HAP-1 (cell line): ENCODE measurements around the gene COX6A2.
"Not testable (repeated sequence)": the region's sequence is repeated elsewhere in the genome, so short reads cannot be mapped to it uniquely, and the experiment has no call there.

Experiments used
- DNase-seq, 2 experiments: peaks; one replicate each; pipeline ENCODE4 v3.0.0-alpha.2; 2016 to 2020; ENCODE audit warnings: low spot score in 2 of 2
- H3K27me3 ChIP-seq: fragments of 250-450 bp; sonication (Bioruptor Pico); 2 replicates; pipeline ENCODE4 v1.5.1; 2020; ENCODE audit warnings: low read depth, mild to moderate bottlenecking, moderate library complexity
- H3K36me3 ChIP-seq: fragments of 250-450 bp; sonication (Bioruptor Pico); replicated peaks from 2 replicates; pipeline ENCODE4 v1.5.1; 2020; ENCODE audit warnings: mild to moderate bottlenecking
- H3K4me1 ChIP-seq: fragments of 250-450 bp; sonication (Bioruptor Pico); 2 replicates; pipeline ENCODE4 v1.5.1; 2020; ENCODE audit warnings: mild to moderate bottlenecking
- H3K4me3 ChIP-seq: fragments of 250-450 bp; sonication (Bioruptor Pico); 2 replicates; pipeline ENCODE4 v1.5.1; 2020; ENCODE audit warnings: mild to moderate bottlenecking, moderate library complexity
- H3K9me3 ChIP-seq: fragments of 250-450 bp; sonication (Bioruptor Pico); 2 replicates; pipeline ENCODE4 v1.5.1; 2020; ENCODE audit warnings: mild to moderate bottlenecking, moderate library complexity
- in situ Hi-C: fragments of 300-500 bp; cut with MboI; formaldehyde crosslinking; loops from 3 replicates; pipeline ENCODE4 v1.14.3; 2020; ENCODE audit warnings: low sequenced_read_pairs, inconsistent platforms, mixed read lengths

The COX6A2 gene

GRCh38 chr16:31417036-31417435, 11.1 kb downstream of the COX6A2 start:
- H3K4me3 ChIP-seq, H3K36me3 ChIP-seq, H3K27me3 ChIP-seq, DNase-seq, H3K4me1 ChIP-seq, H3K9me3 ChIP-seq, in situ Hi-C loops: not testable (repeated sequence)

GRCh38 chr16:31416371-31416770, 11.8 kb downstream of the COX6A2 start:
- DNase-seq: no peak
- Histone ChIP-seq H3K27me3 (no peaks in the 10 kb centered on the region), H3K9me3 (no peaks in the 10 kb centered on the region; the same call in 1 of the 2 replicates), H3K36me3 (no peaks in the 10 kb centered on the region), H3K4me3 (no peak overlapping the region), H3K4me1 (no peaks in the 10 kb centered on the region)
- in situ Hi-C loops: no loop called here

DNA sequence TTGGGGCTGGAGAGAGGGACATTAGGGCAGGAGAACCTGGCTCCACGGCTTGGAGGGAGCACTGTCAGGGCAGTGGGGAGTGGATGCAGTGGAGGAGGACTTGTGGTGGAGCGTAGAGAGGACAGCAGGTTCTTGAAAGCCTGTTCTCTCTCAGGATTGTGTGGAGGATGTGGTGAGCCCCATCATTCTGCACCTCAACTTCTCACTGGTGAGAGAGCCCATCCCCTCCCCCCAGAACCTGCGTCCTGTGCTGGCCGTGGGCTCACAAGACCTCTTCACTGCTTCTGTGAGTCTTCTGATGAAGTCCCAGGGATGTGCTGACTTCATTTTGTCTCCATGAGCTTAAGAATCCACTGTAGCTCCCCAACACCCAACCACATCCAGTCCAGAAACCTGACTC, 13.5 kb downstream of the COX6A2 start:
- in situ Hi-C loops: no loop called here
- Histone ChIP-seq H3K9me3 (no peaks in the 10 kb centered on the region; the same call in 1 of the 2 replicates), H3K27me3 (no peaks in the 10 kb centered on the region), H3K4me3 (no peak overlapping the region), H3K36me3 (no peaks in the 10 kb centered on the region), H3K4me1 (no peaks in the 10 kb centered on the region)
- DNase-seq: no peak

- H3K9me3 ChIP-seq: no peaks in the 10 kb centered on the region; the same call in 1 of the 2 replicates
- no peak overlapping the region for H3K4me3 ChIP-seq
- no peaks in the 10 kb centered on the region for H3K4me1 ChIP-seq
- DNase-seq: no peak
- in situ Hi-C loops: no loop called here
- H3K36me3 ChIP-seq: no peaks in the 10 kb centered on the region
- no peaks in the 10 kb centered on the region for H3K27me3 ChIP-seq
Measured at GRCh38 chr16:31413943-31414342, 14.2 kb downstream of the COX6A2 start.

DNA sequence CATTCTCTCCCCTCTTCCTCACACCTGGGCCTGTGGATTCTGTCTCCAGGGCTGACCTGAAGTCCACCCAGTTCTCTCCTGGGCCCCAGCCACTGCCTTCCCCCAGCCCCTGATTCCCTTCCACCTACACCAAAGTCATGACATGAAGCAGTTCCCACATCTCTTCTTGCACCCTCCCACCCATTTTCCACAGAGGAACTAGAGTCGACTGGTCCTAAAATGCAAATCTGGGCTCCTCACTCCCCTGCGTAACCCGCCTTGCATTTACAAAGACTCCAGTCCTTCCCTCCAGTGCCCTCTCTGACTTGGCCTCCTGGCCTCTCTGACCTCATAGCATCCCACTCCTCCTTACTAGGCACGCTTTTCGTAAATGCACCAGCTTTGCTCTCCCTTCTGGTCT, 14.8 kb downstream of the COX6A2 start:
- Histone ChIP-seq H3K4me1 (no peaks in the 10 kb centered on the region), H3K27me3 (no peaks in the 10 kb centered on the region), H3K36me3 (no peaks in the 10 kb centered on the region), H3K9me3 (no peaks in the 10 kb centered on the region; the same call in 1 of the 2 replicates), H3K4me3 (no peak overlapping the region)
- in situ Hi-C loops: no loop called here
- no peak for DNase-seq

DNA sequence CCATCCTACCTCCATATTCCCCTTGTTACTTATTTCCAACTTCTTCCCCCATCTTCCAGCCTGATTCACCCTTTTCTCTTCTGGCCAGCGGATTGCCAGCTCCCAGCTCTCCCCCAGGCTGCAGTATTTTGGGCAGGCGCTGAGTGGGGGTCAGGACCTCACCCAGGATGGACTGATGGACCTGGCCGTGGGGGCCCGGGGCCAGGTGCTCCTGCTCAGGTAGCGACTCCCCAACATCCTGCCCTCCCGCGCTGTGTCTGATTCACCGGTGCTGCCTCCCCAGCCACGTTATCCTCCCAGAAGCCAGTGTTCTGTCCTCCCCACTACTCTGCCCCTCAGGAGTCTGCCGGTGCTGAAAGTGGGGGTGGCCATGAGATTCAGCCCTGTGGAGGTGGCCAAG, 15.4 kb downstream of the COX6A2 start:
- Histone ChIP-seq H3K27me3 (no peaks in the 10 kb centered on the region), H3K4me1 (no peaks in the 10 kb centered on the region), H3K9me3 (no peaks in the 10 kb centered on the region; the same call in 1 of the 2 replicates), H3K36me3 (no peaks in the 10 kb centered on the region), H3K4me3 (no peak overlapping the region)
- DNase-seq: no peak
- in situ Hi-C loops: no loop called here

GRCh38 chr16:31411024-31411844, 16.9 kb downstream of the COX6A2 start:
- Histone ChIP-seq H3K27me3 (no peaks in the 10 kb centered on the region), H3K4me3 (no peak overlapping the region), H3K4me1 (no peaks in the 10 kb centered on the region), H3K36me3 (no peaks in the 10 kb centered on the region), H3K9me3 (no peaks in the 10 kb centered on the region)
- in situ Hi-C loops: no loop called here
- no peak for DNase-seq

DNA sequence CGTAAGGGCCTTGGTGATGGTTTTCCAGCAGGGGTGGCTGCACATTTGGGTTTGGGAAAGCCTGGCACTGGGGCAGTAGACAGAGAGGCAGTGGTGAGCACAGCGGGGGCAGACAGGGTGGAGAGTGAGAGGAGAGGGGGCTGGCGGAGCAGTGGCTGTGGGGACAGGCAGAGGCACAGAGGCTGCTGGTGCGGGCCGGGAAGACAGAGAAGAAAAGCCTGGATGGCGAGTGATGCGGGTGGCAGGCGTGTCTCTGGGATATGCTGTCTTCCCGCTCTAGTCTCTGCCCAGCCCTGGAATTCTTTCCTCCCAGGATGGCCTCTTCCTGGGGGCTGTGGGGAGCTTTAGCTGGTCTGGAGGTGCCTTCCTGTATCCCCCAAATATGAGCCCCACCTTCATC, 18.1 kb downstream of the COX6A2 start:
- no peaks in the 10 kb centered on the region for H3K9me3 ChIP-seq
- no peaks in the 10 kb centered on the region for H3K27me3 ChIP-seq
- no peak for DNase-seq
- H3K4me3 ChIP-seq: no peak overlapping the region
- no peaks in the 10 kb centered on the region for H3K4me1 ChIP-seq
- H3K36me3 ChIP-seq: no peaks in the 10 kb centered on the region
- in situ Hi-C loops: no loop called here

DNA sequence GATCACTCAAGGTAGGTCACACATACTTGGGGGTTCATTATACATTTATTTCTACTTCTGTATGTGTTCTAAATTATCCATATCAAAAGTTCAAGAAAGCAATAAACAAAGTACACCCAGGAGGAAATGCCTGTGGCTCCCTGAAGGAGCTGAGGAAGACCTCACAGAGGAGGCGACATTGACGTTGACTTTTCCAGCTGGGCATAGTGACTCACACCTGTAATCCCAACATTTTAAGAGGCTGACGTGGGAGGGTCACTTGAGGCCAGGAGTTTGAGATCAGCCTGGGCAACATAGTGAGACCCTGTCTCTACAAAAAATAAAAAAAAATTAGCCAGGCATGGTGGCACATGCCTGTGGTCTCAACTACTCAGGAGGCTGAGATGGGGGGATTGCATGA, 18.7 kb downstream of the COX6A2 start:
- Histone ChIP-seq H3K27me3 (no peaks in the 10 kb centered on the region), H3K4me1 (no peaks in the 10 kb centered on the region), H3K36me3 (no peaks in the 10 kb centered on the region), H3K9me3 (no peaks in the 10 kb centered on the region), H3K4me3 (no peak overlapping the region)
- no peak for DNase-seq
- in situ Hi-C loops: no loop called here

DNA sequence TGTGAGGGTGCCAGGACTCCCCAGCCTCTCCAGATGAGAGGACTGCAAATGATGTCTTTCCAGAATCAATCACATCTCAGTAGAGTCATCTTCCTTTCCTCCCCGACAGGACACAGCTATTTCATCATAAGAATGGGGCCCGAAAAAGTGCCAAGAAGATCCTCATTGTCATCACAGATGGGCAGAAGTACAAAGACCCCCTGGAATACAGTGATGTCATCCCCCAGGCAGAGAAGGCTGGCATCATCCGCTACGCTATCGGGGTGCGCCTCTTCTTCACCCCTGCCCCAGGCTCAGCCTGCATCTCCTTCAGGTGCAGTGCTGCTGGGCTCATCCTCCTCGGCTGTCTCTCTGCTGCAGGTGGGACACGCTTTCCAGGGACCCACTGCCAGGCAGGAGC, 20.8 kb downstream of the COX6A2 start:
- Histone ChIP-seq H3K27me3 (no peaks in the 10 kb centered on the region), H3K4me3 (no peak overlapping the region), H3K36me3 (no peaks in the 10 kb centered on the region), H3K9me3 (no peaks in the 10 kb centered on the region), H3K4me1 (no peaks in the 10 kb centered on the region)
- DNase-seq: no peak
- in situ Hi-C loops: no loop called here

DNA sequence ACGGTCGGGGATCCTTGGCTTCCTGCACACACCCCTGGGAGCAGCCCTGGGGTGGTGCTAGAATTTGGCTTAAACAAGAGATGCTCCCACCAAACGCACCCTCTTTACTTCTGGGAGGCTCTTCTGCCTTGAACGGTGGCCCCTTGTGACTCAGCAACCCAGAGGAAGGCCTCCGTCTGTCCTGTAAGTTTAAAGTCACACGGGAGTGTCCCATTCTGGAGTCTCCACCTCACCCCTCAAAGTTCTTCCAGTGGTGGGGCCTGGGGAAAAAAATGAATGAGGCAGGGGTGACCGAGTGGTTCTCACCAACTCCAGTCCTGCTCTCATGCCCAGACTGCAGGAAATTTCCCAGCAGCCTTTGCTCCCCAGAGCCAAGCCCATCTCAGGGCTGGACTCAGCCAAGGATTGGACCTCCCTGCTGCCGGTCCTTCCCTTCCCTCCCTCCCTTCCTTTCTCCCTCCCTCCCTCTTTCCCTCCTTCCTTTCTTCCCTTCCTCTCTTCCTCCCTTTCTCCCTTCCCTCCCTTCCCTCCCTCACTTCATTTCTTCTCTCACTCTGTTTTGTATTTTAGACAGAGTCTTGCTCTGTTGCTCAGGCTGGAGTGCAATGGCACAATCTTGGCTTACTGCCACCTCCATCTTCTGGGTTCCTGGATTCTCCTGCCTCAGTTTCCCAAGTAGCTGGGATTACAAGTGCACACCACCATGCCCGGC, 23.7 kb downstream of the COX6A2 start:
- Histone ChIP-seq H3K27me3 (no peaks in the 10 kb centered on the region), H3K9me3 (no peaks in the 10 kb centered on the region), H3K4me3 (no peak overlapping the region), H3K4me1 (no peaks in the 10 kb centered on the region), H3K36me3 (no peaks in the 10 kb centered on the region)
- in situ Hi-C loops: no loop called here
- DNase-seq: no peak

- DNase-seq: no peak
- no peaks in the 10 kb centered on the region for H3K4me1 ChIP-seq
- H3K4me3 ChIP-seq: no peak overlapping the region
- no peaks in the 10 kb centered on the region for H3K27me3 ChIP-seq
- H3K36me3 ChIP-seq: no peaks in the 10 kb centered on the region
- no peaks in the 10 kb centered on the region for H3K9me3 ChIP-seq
- in situ Hi-C loops: no loop called here
Measured at GRCh38 chr16:31403590-31404352, 24.4 kb downstream of the COX6A2 start.

- Histone ChIP-seq H3K36me3 (no peaks in the 10 kb centered on the region), H3K9me3 (no peaks in the 10 kb centered on the region)
Measured at GRCh38 chr16:31402687-31403086, 25.5 kb downstream of the COX6A2 start.

DNA sequence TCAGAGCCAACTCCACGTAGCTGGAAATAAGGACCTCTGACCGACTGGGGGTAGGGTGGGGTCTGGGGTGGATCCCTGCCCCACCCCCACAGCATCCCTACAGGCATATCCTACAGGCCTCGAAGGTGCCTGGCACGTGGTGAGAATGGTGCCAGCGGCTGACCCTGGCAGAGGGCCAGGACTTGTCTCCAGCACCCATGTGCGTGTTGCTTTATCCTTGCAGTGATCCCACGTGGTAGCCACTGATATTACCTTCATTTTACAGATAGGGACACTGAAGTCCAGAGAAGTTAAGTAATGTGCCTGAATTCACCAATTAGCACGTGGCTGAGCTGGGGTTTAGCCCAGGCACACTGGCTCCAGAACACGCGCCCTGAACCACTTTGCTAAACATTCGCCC, 26.7 kb downstream of the COX6A2 start:
- H3K4me3 ChIP-seq: no peak overlapping the region
- H3K4me1 ChIP-seq: no peaks in the 10 kb centered on the region
- no peaks in the 10 kb centered on the region for H3K36me3 ChIP-seq
- in situ Hi-C loops: no loop called here
- no peaks in the 10 kb centered on the region for H3K27me3 ChIP-seq
- no peak for DNase-seq
- no peaks in the 10 kb centered on the region for H3K9me3 ChIP-seq

More at GRCh38 chr16:31402687-31403086, 25.5 kb downstream of the COX6A2 start:
- no peaks in the 10 kb centered on the region for H3K4me1 ChIP-seq
- DNase-seq: no peak
- no peak overlapping the region for H3K4me3 ChIP-seq
- H3K27me3 ChIP-seq: no peaks in the 10 kb centered on the region
- in situ Hi-C loops: no loop called here
